CD4-positive, alpha-beta T cell (primary cell): ENCODE results near the gene USP37. TPM values are rescaled to one million over a fixed set of nuclear protein-coding genes. Genes with fewer than 3 reads are reported as not detected.

Source experiments
- ATAC-seq: fragments of 200-7000 bp; cut with Tn5 transposase; one replicate; pipeline ENCODE4 v1.10.0; 2022; ENCODE audit warnings: mild to moderate bottlenecking; ENCODE audit not compliant: poor library complexity
- CTCF ChIA-PET: fragments of 350-600 bp; sonication (Branson Sonifier 250); formaldehyde crosslinking; loops from one replicate; lab custom pipeline; 2021; ENCODE audit warnings: antibody characterized with exemption, inconsistent platforms; lab: Charles Lee
- POLR2A ChIA-PET: fragments of 350-600 bp; sonication (Branson Sonifier 250); formaldehyde crosslinking; loops from one replicate; lab custom pipeline; 2021; ENCODE audit warnings: antibody characterized with exemption, inconsistent platforms; lab: Charles Lee
- DNase-seq, 14 experiments: peaks; one replicate each; pipeline ENCODE4 v3.0.0-alpha.2; 2013 to 2020; ENCODE audit warnings: mixed read lengths in 2 of 14
- H3K27ac ChIP-seq, 2 donors: one replicate each; pipeline versions ENCODE4 v1.5.1 to v1.7.0; 2013; ENCODE audit warnings: low read length in 2 of 2, low read depth in 1 of 2, mild to moderate bottlenecking in 1 of 2
- H3K27me3 ChIP-seq, 2 experiments: 1 replicate in 1 of 2; 2 replicates in 1 of 2; pipeline versions ENCODE4 v1.6.1 to v1.7.0; 2013; ENCODE audit warnings: low read length in 2 of 2, control low read depth in 1 of 2, mild to moderate bottlenecking in 1 of 2, moderate library complexity in 1 of 2; ENCODE audit not compliant: insufficient read depth in 2 of 2, control insufficient read depth in 1 of 2
- H3K36me3 ChIP-seq: one replicate; pipeline ENCODE4 v1.6.1; 2013; ENCODE audit warnings: low read length, control low read depth; ENCODE audit not compliant: insufficient read depth
- H3K4me1 ChIP-seq: one replicate; pipeline ENCODE4 v1.6.1; 2013; ENCODE audit warnings: low read length, control low read depth; ENCODE audit not compliant: insufficient read depth
- H3K4me3 ChIP-seq: one replicate; pipeline ENCODE4 v1.5.1; 2013; ENCODE audit warnings: mild to moderate bottlenecking, low read length, moderate library complexity
- H3K9me3 ChIP-seq, 2 experiments: 1 replicate in 1 of 2; 2 replicates in 1 of 2; pipeline versions ENCODE4 v1.6.1 to v1.7.0; 2013; ENCODE audit warnings: low read length in 2 of 2, mild to moderate bottlenecking in 2 of 2, control low read depth in 1 of 2, moderate library complexity in 1 of 2; ENCODE audit not compliant: control insufficient read depth in 1 of 2, insufficient read depth in 1 of 2
- H3K27ac Mint-ChIP-seq: one replicate; pipeline ENCODE4 v1.8.0; 2020; ENCODE audit warnings: mixed read lengths
- H3K27me3 Mint-ChIP-seq: one replicate; pipeline ENCODE4 v1.8.0; 2021; ENCODE audit warnings: mixed read lengths
- H3K36me3 Mint-ChIP-seq: one replicate; pipeline ENCODE4 v1.8.0; 2021; ENCODE audit warnings: low read depth, mixed read lengths
- H3K4me1 Mint-ChIP-seq: one replicate; pipeline ENCODE4 v1.8.0; 2021; ENCODE audit warnings: low read depth, mixed read lengths
- H3K4me3 Mint-ChIP-seq: one replicate; pipeline ENCODE4 v1.8.0; 2020; ENCODE audit warnings: mild to moderate bottlenecking, mixed read lengths
- H3K9me3 Mint-ChIP-seq: one replicate; pipeline ENCODE4 v1.8.0; 2020; ENCODE audit warnings: mixed read lengths
- intact Hi-C, 2 experiments: fragments of 100-400 bp; cut with DNase I in 1 of 2; cut with micrococcal nuclease in 1 of 2; formaldehyde crosslinking; loops; one replicate each; pipeline versions ENCODE4 v1.15.1 to v1.9.0; 2023 to 2025; cut with DNase I, micrococcal nuclease
- total RNA-seq, 174 experiments: library from RNA in 2 of 174; stranded (reverse) in 2 of 174; gene quantifications; one replicate each; pipeline ENCODE4 v1.2.3 and lab custom pipeline; 2021 to 2026
- TF ChIP-seq, protein P1 (sequence below): fragments of 200-600 bp; IDR thresholded peaks from one replicate; pipeline ENCODE4 v1.8.0; 2022; ENCODE audit warnings: antibody characterized with exemption, mild to moderate bottlenecking

Gene USP37
- total RNA-seq, 2 experiments from 2014 or later, result 20.2 to 24.4 TPM

DNA sequence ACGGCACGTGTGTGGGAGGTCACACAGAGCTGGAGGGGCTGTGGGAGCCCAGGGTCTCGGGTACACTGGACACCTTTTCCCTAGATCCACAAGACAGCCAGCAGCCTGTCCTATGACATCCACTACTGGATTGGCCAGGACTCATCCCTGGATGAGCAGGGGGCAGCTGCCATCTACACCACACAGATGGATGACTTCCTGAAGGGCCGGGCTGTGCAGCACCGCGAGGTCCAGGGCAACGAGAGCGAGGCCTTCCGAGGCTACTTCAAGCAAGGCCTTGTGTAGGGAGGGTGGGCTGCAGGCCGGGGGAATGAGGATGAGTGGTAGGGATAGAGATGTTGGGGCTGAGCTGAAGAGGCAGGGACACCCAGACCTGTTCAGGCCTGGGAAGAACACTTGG, 142.6 kb downstream of the USP37 start:
- Histone ChIP-seq H3K27me3 (no peaks in the 10 kb centered on the region), H3K36me3 (no peaks in the 10 kb centered on the region), H3K4me1 (no peaks in the 10 kb centered on the region), H3K9me3 (no peaks in the 10 kb centered on the region), H3K27ac (no peak overlapping the region), H3K4me3 (no peak overlapping the region)
- TF ChIP-seq, protein P1, sequence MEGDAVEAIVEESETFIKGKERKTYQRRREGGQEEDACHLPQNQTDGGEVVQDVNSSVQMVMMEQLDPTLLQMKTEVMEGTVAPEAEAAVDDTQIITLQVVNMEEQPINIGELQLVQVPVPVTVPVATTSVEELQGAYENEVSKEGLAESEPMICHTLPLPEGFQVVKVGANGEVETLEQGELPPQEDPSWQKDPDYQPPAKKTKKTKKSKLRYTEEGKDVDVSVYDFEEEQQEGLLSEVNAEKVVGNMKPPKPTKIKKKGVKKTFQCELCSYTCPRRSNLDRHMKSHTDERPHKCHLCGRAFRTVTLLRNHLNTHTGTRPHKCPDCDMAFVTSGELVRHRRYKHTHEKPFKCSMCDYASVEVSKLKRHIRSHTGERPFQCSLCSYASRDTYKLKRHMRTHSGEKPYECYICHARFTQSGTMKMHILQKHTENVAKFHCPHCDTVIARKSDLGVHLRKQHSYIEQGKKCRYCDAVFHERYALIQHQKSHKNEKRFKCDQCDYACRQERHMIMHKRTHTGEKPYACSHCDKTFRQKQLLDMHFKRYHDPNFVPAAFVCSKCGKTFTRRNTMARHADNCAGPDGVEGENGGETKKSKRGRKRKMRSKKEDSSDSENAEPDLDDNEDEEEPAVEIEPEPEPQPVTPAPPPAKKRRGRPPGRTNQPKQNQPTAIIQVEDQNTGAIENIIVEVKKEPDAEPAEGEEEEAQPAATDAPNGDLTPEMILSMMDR, result no peak
- Mint-ChIP-seq H3K4me1 (no peaks in the 10 kb centered on the region), H3K4me3 (no peak overlapping the region), H3K27me3 (no peaks in the 10 kb centered on the region), H3K9me3 (no peaks in the 10 kb centered on the region), H3K36me3 (no peaks in the 10 kb centered on the region), H3K27ac (no peak overlapping the region)
- CTCF ChIA-PET, result no interaction called here
- POLR2A ChIA-PET, result no interaction called here
- intact Hi-C loops, result no loop called here
- DNase-seq (no peak), ATAC-seq (no peak)

DNA sequence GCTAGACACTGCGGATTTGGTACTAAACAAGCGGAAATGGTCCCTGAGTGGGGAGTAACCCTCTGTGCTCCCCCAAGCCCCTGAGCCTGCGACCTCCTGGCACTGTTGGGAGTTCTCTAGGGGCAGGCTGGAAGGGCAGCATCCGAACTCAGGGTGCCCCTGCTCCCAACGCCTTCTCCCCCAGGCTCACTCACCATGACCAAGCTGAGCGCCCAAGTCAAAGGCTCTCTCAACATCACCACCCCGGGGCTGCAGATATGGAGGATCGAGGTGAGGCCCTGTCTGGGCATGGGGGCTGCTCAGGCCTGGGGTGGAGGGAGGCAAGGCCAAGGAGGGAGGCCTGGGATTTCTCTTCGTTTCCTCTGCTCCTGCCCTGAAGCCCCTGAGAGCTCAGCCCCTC, 144.6 kb downstream of the USP37 start:
- H3K4me3 Mint-ChIP-seq, result no peak overlapping the region
- Histone ChIP-seq H3K27me3 (no peaks in the 10 kb centered on the region), H3K9me3 (no peaks in the 10 kb centered on the region), H3K4me3 (no peak overlapping the region), H3K27ac (no peak overlapping the region), H3K4me1 (no peaks in the 10 kb centered on the region), H3K36me3 (no peaks in the 10 kb centered on the region)
- H3K9me3 Mint-ChIP-seq, result no peaks in the 10 kb centered on the region
- ATAC-seq (no peak), DNase-seq (no peak)
- intact Hi-C loops, result no loop called here
- no peaks in the 10 kb centered on the region for H3K27me3 Mint-ChIP-seq
- CTCF ChIA-PET, result no interaction called here
- TF ChIP-seq, protein P1, result no peak
- POLR2A ChIA-PET, result no interaction called here
- no peak overlapping the region for H3K27ac Mint-ChIP-seq
- H3K36me3 Mint-ChIP-seq, result no peaks in the 10 kb centered on the region
- no peaks in the 10 kb centered on the region for H3K4me1 Mint-ChIP-seq

DNA sequence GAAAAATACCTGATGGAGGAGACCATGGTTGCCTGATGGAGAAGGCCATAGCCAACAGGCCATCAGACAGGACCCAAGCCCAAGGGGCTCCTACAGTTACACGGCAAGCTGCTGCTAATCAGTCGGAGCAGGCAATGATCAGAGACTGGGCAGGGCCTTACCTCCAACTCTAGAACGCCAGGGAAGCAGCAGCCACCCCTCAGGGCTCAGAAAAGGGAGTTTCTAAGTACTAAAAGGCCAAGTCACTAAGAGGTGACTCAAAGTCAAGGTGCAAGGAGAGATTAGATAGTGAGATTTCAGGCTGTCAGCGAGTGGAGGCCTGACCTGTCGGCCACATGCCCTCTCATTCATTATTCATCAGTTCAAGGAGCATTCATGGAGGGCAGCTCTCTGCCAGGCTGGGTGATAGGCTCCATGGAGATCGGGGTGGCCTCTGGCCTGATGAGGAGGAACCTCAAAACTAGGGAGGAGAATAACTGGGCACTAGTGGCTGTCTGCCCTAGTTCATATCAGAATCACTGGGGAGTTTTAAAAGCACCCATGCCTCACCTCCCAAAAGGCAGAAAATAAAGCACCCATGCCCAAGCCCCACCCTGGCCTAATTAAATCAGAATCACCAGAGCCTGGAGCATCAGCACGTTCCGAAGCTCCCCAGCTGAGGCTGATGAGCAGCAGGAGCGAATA, 145.6 kb downstream of the USP37 start:
- ATAC-seq (no peak), DNase-seq (no peak)
- Mint-ChIP-seq H3K4me1 (no peaks in the 10 kb centered on the region), H3K27ac (no peak overlapping the region), H3K36me3 (no peaks in the 10 kb centered on the region), H3K9me3 (no peaks in the 10 kb centered on the region), H3K4me3 (no peak overlapping the region), H3K27me3 (no peaks in the 10 kb centered on the region)
- Histone ChIP-seq H3K36me3 (no peaks in the 10 kb centered on the region), H3K4me1 (no peaks in the 10 kb centered on the region), H3K27me3 (no peaks in the 10 kb centered on the region), H3K9me3 (no peaks in the 10 kb centered on the region), H3K27ac (no peak overlapping the region), H3K4me3 (no peak overlapping the region)
- ChIA-PET CTCF (no interaction called here), POLR2A (no interaction called here)
- intact Hi-C loops, result no loop called here
- TF ChIP-seq, protein P1, result no peak
